HG03354 (cell line): ENCODE results near the gene LCN9.

Experiments
- ATAC-seq: cut with Tn5 transposase; IDR thresholded peaks from one replicate; pipeline ENCODE4 v1.9.1; 2021; ENCODE audit warnings: mild to moderate bottlenecking; ENCODE audit not compliant: unreplicated experiment, poor library complexity, severe bottlenecking

Gene LCN9

GRCh38 chr9:135712613-135713295, 49.6 kb downstream of the LCN9 start:
- no peak for ATAC-seq

DNA sequence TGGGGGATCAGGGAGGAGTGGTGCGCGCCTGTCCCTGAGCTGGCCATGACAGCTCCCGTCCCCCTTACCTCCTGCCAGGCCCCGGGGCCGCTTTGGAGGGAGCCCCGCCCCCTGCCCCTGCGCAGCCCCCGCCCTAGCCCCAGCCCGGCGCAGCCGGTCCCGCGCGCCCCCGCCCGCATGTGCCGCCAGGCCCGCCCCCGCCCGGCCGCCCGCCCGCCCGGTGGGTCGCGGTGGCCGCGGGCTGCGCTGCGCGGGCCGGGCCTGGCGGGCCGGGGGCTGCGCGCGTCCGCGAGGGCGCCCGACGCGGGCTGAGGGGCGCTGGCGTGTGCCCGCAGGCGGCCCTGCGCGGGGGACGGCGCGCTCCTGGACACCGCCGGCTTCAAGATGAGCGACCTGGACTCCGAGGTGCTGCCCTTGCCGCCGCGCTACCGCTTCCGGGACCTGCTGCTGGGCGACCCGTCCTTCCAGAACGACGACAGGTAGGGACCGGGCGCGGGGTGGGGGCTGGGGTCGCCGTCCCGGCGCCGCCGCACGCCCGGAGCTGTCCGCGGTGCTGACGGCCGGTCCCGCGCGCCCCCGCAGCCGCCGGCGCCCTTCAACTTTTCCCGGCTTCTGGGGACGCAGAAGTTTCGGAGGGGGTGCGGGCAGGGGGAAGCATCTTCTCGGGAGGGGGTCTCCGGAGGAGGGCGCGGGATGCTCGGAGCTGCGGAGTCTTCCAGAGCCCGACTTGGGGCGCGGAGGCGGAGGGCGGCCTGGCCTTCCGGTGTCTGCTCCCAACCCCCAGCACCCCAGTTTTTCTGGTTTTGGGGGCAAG, 51.3 kb downstream of the LCN9 start:
- ATAC-seq: no peak

DNA sequence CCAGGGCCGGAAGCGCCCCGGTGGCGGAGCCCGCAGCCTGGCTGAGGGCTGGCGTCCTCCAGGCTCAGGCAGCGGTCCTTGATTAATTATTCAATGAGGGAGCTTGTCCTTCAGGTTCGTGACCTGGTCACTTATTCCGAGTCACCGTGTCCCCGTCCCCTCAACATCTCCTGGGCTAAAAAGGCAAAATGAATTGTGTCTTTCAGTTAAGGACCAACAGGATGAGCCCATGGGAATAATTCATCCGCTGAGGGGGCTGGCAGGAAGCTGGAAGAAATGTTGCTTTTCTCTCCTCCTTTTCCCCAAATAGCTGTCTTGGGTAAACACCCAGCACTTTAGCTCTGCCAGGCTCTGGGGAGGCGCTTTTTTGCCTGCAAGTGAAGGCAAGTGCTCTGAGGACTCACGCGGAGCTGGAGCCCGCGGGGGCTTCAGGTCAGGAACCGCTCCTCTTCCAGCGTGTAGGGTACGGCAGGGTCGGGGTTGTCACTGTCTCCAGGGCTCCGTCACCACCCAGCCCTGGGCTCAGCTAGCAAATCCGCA, 52.0 kb downstream of the LCN9 start:
- no peak for ATAC-seq

DNA sequence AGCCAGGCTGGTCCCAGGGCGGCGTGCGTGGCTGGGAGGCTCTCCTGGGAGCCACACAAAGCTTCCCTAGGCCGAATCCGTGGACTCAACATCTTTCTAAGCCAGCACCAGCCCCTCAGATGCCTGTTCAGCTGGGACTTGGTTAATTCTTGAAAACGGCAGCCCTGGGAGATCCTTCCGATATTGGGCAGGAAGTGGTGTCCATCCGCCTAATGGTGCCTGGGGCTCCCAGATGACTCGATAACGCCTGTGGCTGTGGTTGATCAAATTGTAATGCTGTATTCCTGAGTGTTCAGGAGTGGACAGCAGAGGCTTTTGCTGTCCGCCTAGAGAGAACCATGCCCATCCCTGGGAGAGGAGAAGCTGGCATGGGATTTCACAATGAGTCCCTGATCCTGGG, 52.9 kb downstream of the LCN9 start:
- ATAC-seq: no peak
